GM10847 (cell line): ENCODE data around the gene OR9A4.

ENCODE experiments used
- POLR2A ChIP-seq: IDR thresholded peaks from 2 replicates; pipeline ENCODE4 v1.6.1; 2011; ENCODE audit not compliant: insufficient read length; ENCODE audit errors: extremely low read depth

Gene OR9A4, protein sequence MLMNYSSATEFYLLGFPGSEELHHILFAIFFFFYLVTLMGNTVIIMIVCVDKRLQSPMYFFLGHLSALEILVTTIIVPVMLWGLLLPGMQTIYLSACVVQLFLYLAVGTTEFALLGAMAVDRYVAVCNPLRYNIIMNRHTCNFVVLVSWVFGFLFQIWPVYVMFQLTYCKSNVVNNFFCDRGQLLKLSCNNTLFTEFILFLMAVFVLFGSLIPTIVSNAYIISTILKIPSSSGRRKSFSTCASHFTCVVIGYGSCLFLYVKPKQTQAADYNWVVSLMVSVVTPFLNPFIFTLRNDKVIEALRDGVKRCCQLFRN

GRCh38 chr7:141916099-141916498 is at the start of gene OR9A4:
OR9A4 (plus strand) TSS chr7:141916399; CDS start chr7:141918876, 2,477 bp downstream.
- TF ChIP-seq POLR2A: no peak

- TF ChIP-seq POLR2A: no peak
Observed at GRCh38 chr7:141866974-141867373, 49.2 kb upstream of the OR9A4 start.

DNA sequence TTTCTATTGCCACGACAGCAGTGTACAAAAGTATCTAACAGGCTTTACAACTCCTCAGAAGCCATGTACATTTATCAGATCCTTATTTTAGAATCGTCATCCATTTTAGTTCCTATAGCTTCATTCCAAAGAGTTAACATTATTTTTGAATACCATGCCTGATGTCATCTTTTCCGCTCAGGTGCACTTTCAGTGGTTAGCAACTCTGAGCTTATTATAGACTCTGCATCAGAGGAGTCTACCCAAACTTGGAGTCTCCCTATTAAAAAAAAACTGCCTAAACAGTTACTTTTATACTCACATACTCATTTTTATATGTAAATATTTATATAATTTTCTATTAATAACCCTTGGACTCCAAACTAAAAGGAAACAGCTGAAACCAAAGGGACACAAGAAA is 43.3 kb upstream of the OR9A4 start:
- no peak for TF ChIP-seq POLR2A

DNA sequence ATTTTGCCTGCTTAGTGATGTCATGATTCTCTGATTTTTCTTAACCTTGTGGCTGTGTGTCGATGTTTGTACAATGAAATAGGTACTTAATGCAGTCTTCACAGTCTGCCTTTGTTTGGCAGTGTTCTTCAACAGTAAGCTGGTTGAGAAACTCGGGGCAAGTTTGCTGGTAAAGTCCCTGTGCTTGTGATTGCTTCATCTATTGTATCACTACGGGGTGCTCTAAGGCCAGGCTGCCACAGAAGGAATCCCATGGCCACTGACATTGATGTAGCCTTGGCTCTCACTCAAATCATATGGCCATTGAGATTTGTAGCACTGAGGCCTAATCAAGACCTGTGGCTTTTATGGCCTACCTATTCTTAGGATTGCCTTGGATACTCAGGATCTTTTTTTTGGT is 41.4 kb upstream of the OR9A4 start:
- TF ChIP-seq POLR2A: no peak

DNA sequence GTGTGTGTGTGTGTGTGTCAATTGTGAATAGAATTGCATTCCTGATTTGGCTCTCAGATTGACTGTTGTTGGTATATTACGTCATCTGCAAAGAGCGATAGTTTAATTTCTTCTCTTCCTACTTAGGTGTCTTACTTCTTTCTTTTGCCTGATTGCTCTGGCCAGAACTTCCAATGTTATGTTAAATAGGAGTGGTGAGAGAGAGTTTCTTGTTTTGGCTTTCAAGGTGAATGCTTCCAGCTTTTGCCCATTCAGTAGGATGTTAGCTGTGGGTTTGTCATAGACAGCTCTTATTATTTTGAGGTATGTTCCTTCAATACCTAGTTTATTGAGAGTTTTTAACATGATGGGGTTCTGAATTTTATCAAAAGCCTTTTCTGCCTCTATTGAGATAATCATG is 40.7 kb upstream of the OR9A4 start:
- TF ChIP-seq POLR2A: no peak

- no peak for TF ChIP-seq POLR2A
Observed at GRCh38 chr7:141876371-141876770, 39.8 kb upstream of the OR9A4 start.

- no peak for TF ChIP-seq POLR2A
Observed at GRCh38 chr7:141877365-141877764, 38.8 kb upstream of the OR9A4 start.

GRCh38 chr7:141880960-141881359 is 35.2 kb upstream of the OR9A4 start:
- TF ChIP-seq POLR2A: no peak

DNA sequence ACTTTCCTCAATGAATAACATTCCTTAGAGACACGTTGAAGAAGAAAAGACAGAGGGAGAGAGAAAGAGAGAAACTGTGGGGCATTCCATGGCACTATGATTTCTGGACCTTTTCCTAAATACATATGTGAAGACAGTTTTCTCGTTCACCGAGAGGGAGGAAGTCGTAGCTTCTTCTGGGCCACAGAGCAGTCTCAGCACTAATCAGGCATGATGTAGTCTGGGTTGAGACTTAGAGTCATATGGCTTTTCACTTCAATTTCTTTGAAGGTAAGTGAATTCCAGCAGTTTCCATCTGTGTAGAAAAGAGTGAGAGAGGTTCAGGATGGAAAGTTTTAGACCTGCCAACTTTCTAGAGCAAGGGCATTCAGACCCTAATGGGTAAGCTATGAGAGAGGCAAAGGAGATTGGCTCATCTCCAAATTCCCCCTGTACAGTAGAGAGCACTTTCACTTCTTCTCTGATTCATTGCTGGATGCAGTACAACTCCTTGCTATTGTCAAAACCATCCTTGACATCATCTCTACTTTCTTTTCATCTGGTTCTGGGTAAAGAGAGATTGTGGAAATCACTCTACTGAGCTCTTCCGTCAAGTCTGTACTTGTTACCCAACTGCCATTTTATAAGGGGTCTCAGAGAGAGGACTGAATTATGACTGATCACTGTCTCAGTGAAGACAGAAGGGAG is 31.5 kb upstream of the OR9A4 start:
- TF ChIP-seq POLR2A: no peak

DNA sequence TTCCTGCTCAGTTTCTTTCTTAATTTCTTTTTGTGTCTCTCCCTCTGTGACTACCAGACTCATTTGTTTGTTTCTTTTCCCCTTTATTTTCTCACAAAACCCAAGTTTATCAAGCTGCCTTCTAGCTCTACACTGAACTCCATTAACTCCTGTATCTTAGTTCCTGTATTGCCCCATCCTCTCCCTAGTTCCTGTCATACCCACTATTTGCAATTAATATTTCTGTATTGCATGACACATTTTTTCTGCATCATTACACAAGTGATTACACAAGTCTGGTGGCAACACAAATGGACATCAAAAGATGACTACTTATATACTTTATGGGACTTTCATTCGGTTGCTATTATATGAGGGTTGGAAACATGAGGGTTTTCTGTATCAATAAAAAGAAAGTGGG is 26.9 kb upstream of the OR9A4 start:
- no peak for TF ChIP-seq POLR2A

- no peak for TF ChIP-seq POLR2A
Observed at GRCh38 chr7:141891336-141891735, 24.9 kb upstream of the OR9A4 start.

- TF ChIP-seq POLR2A: no peak
Observed at GRCh38 chr7:141906285-141906684, 9.9 kb upstream of the OR9A4 start.

DNA sequence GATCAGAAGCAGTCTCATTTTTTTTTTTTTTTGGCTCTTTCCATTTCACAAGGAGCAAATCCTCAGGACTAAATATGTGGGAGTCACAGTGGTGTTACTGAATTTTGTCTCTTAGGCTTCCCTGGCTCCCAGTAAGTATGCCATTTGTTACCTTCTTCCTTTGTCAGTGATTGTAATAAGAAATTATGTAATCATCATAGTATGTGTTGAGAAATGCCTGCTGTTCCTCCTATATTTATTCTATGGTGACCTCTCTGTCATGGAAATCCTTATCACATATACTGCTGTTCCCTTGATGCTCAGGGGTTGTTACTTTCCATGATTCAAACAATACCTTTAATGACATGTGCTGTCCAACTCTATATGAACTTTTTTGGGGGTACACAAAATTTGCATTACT is 4.8 kb upstream of the OR9A4 start:
- TF ChIP-seq POLR2A: no peak

GRCh38 chr7:141915565-141915964 is 634 bp upstream of the OR9A4 start:
- no peak for TF ChIP-seq POLR2A

GRCh38 chr7:141920281-141920680 is 4.1 kb downstream of the OR9A4 start:
- TF ChIP-seq POLR2A: no peak

DNA sequence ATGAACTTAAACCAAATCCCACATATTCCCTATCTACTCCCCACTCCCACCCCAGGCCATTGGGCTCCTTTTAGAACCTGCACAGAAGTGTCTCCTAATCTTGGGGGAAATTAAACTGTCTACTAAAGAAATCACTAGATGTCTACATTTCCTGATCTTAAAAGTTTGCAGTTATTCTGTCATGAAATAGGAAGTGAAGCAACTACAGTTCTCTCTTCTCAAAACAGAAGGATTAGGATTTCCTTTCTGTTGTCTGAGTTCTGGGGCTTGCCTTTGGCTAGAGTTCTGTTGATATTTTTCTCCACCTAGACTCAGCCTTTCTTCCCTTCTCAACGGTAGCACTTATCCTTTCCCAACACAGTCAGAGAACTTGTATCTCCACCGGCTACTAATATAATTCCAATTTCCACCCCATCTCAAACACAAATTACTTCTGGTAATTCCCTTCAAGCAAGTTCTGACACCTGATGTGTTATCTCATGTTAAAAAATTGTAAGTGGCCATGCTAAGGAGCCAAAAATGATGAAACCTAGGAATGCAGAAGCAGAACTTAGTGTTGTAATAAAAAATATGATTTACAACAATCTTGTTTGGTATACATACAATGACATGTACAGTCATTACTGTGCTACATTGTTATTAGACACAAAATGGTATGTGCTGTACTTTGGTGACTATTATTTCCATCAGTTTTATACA is 12.1 kb downstream of the OR9A4 start:
- TF ChIP-seq POLR2A: no peak
